BE2C (cell line): ENCODE results near the gene SLC44A3.

Experiments used
- DNase-seq: peaks from one replicate; pipeline ENCODE4 v3.0.0-alpha.2; 2020
- H3K27me3 ChIP-seq: fragments of 250-450 bp; sonication (Bioruptor Pico); 2 replicates; pipeline ENCODE4 v1.5.1; 2020; ENCODE audit warnings: mild to moderate bottlenecking
- H3K36me3 ChIP-seq: fragments of 250-450 bp; sonication (Bioruptor Pico); 2 replicates; pipeline ENCODE4 v1.5.1; 2020; ENCODE audit warnings: mild to moderate bottlenecking
- H3K4me1 ChIP-seq: fragments of 250-450 bp; sonication (Bioruptor Pico); 2 replicates; pipeline ENCODE4 v1.5.1; 2020
- H3K4me3 ChIP-seq: 2 replicates; pipeline ENCODE4 v1.5.1; 2011; ENCODE audit warnings: low read depth, low read length
- H3K9me3 ChIP-seq: fragments of 250-450 bp; sonication (Bioruptor Pico); 2 replicates; pipeline ENCODE4 v1.5.1; 2020
- CTCF ChIP-seq: IDR thresholded peaks from 2 replicates; pipeline ENCODE4 v1.5.1; 2012; ENCODE audit warnings: mild to moderate bottlenecking, low read depth, low read length

Gene SLC44A3

DNA sequence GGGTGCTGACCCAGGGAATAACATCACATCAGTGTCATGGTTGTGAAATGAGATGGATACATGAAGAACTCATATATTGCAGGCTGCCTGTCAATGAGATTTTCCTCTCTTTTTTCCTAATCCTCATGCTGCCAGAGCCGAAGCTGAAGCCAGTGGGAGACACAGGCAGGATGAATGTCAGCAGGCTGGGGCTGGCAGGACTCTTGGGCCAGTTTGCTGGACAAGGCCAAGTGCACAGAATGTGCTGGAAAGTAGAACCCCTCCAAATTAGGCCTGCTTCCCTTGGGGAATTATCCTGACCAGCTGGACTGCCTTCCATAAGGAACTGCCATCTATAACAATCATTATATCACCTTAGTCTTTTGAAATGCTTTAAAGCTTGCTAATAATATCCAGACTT lies 31.4 kb downstream of the SLC44A3 start:
- Histone ChIP-seq H3K4me1 (no peaks in the 10 kb centered on the region), H3K4me3 (no peak overlapping the region), H3K36me3 (no peaks in the 10 kb centered on the region), H3K27me3 (no peaks in the 10 kb centered on the region), H3K9me3 (no peaks in the 10 kb centered on the region)
- TF ChIP-seq CTCF = no peak
- DNase-seq = no peak

DNA sequence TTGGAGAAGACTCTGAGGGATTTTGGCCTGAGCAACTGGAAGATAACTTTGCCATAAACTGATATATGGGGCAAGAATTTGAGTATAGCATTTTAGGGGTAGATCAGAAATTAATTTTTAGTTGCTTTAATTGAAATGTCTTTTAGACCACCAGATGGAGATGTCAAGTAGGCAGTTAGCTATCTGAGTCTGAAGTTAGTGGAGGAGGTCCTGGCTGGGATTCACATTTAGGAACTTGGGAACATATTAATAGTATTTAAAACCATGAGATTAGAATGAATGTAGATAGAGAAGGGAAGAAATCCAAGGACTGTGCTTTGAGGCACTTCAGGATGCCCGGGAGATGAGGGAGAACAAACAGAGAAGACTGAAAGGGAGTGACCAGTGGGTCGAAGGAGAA lies 32.6 kb downstream of the SLC44A3 start:
- H3K4me3 ChIP-seq = no peak overlapping the region
- H3K9me3 ChIP-seq = no peaks in the 10 kb centered on the region
- no peak for DNase-seq
- TF ChIP-seq CTCF = no peak
- H3K36me3 ChIP-seq = no peaks in the 10 kb centered on the region
- no peaks in the 10 kb centered on the region for H3K27me3 ChIP-seq
- H3K4me1 ChIP-seq = no peaks in the 10 kb centered on the region

GRCh38 chr1:94854458-94855306 lies 34.5 kb downstream of the SLC44A3 start:
- H3K4me1 ChIP-seq = peaks cover 10% of the 10 kb centered on the region
- no peaks in the 10 kb centered on the region for H3K36me3 ChIP-seq
- no peaks in the 10 kb centered on the region for H3K9me3 ChIP-seq
- peak; percentile 82 for TF ChIP-seq CTCF
- peak; percentile 75 for DNase-seq
- H3K27me3 ChIP-seq = no peaks in the 10 kb centered on the region
- H3K4me3 ChIP-seq = peak overlapping the region; percentile 47

GRCh38 chr1:94855307-94855700 lies 35.1 kb downstream of the SLC44A3 start:
- H3K4me1 ChIP-seq = peaks cover 12% of the 10 kb centered on the region
- H3K36me3 ChIP-seq = no peaks in the 10 kb centered on the region
- DNase-seq = no peak
- H3K4me3 ChIP-seq = no peak overlapping the region
- no peaks in the 10 kb centered on the region for H3K27me3 ChIP-seq
- TF ChIP-seq CTCF = no peak
- no peaks in the 10 kb centered on the region for H3K9me3 ChIP-seq

DNA sequence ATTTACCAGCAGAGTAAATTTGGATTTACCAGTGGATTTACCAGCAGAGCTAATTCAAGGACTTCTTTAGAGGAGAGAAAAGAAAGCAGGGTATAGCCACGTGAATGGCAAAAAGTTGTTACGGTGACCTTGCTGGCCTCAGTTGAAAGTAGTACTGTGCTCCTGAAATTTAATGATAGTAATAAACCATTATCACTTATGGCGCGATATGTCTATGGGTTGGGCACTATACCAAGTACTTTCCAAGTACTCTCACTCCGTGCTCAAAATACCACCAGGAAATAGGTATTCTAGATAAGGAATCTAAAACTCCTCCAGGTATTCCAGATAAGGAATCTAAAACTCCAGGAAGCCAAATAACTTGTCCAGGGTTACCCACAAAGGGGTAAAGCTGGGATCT lies 35.8 kb downstream of the SLC44A3 start:
- Histone ChIP-seq H3K27me3 (no peaks in the 10 kb centered on the region), H3K4me3 (no peak overlapping the region), H3K9me3 (no peaks in the 10 kb centered on the region), H3K36me3 (no peaks in the 10 kb centered on the region), H3K4me1 (peaks cover 15% of the 10 kb centered on the region)
- no peak for DNase-seq
- TF ChIP-seq CTCF = no peak

DNA sequence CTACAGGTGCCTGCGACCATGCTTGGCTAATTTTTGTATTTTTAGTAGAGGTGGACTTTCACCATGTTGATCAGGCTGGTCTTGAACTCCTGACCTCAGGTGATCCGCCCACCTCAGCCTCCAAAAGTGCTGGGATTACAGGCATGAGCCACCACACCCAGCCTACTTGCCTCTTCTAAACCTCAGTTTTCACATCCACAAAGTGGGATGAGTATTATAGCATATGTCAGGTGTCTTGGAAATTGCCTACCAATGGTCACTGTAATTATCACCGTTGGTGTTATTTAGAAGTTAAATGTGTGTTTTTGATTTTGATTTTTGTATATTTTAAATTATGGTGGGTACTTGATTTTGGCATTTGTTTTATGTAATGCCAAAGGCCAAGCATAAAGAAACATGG lies 36.7 kb downstream of the SLC44A3 start:
- no peak for DNase-seq
- H3K4me3 ChIP-seq = no peak overlapping the region
- no peaks in the 10 kb centered on the region for H3K27me3 ChIP-seq
- no peaks in the 10 kb centered on the region for H3K36me3 ChIP-seq
- H3K4me1 ChIP-seq = peaks cover 15% of the 10 kb centered on the region
- no peaks in the 10 kb centered on the region for H3K9me3 ChIP-seq
- no peak for TF ChIP-seq CTCF
